ENCODE measurements around the gene NKD1.

NKD1 gene

GRCh38 chr16:50566014-50566962 is 18.1 kb downstream of the NKD1 start:
- Histone ChIP-seq H3K36me3 (replicated peaks) (no peaks in the 10 kb centered on the region), H3K27ac (no peak overlapping the region), H3K4me3 (ENCODE audit: low read depth, low read length) (no peak overlapping the region), H3K27me3 (replicated peaks) (no peaks in the 10 kb centered on the region)
- DNase-seq, result no peak
- TF ChIP-seq CTCF (IDR thresholded peaks at IDR 0.05; ENCODE audit: low read depth, low read length, missing control alignments), result no peak
- in situ Hi-C loops (cut with HindIII; ENCODE audit: low pct_ligation_motif_present, low sequenced_read_pairs), result no loop called here

GRCh38 chr16:50567651-50568050 is 19.5 kb downstream of the NKD1 start:
- TF ChIP-seq CTCF (IDR thresholded peaks at IDR 0.05; ENCODE audit: low read depth, low read length, missing control alignments), result no peak

GRCh38 chr16:50568187-50568815 is 20.1 kb downstream of the NKD1 start:
- DNase-seq, result no peak
- Histone ChIP-seq H3K27me3 (replicated peaks) (no peaks in the 10 kb centered on the region), H3K27ac (no peak overlapping the region), H3K36me3 (replicated peaks) (no peaks in the 10 kb centered on the region), H3K4me3 (ENCODE audit: low read depth, low read length) (no peak overlapping the region)
- in situ Hi-C loops (cut with HindIII; ENCODE audit: low pct_ligation_motif_present, low sequenced_read_pairs), result no loop called here
- no peak for TF ChIP-seq CTCF (IDR thresholded peaks at IDR 0.05; ENCODE audit: low read depth, low read length, missing control alignments)

More at GRCh38 chr16:50567651-50568050, 19.5 kb downstream of the NKD1 start:
- Histone ChIP-seq H3K4me3 (ENCODE audit: low read depth, low read length) (no peak overlapping the region), H3K27ac (no peak overlapping the region), H3K36me3 (replicated peaks) (no peaks in the 10 kb centered on the region), H3K27me3 (replicated peaks) (no peaks in the 10 kb centered on the region)
- in situ Hi-C loops (cut with HindIII; ENCODE audit: low pct_ligation_motif_present, low sequenced_read_pairs), result no loop called here
- no peak for DNase-seq

- Histone ChIP-seq H3K27me3 (replicated peaks) (no peaks in the 10 kb centered on the region), H3K4me3 (ENCODE audit: low read depth, low read length) (no peak overlapping the region), H3K27ac (no peak overlapping the region), H3K36me3 (replicated peaks) (no peaks in the 10 kb centered on the region)
- no peak for DNase-seq
- in situ Hi-C loops (cut with HindIII; ENCODE audit: low pct_ligation_motif_present, low sequenced_read_pairs), result no loop called here
- TF ChIP-seq CTCF (IDR thresholded peaks at IDR 0.05; ENCODE audit: low read depth, low read length, missing control alignments), result no peak
Measured at GRCh38 chr16:50570354-50570753, 22.2 kb downstream of the NKD1 start.

GRCh38 chr16:50570808-50571598 is 22.8 kb downstream of the NKD1 start:
- no peak for TF ChIP-seq CTCF (IDR thresholded peaks at IDR 0.05; ENCODE audit: low read depth, low read length, missing control alignments)
- DNase-seq, result no peak
- no peak overlapping the region for H3K27ac ChIP-seq
- H3K27me3 ChIP-seq (replicated peaks), result no peaks in the 10 kb centered on the region
- no peak overlapping the region for H3K4me3 ChIP-seq (ENCODE audit: low read depth, low read length)
- in situ Hi-C loops (cut with HindIII; ENCODE audit: low pct_ligation_motif_present, low sequenced_read_pairs), result no loop called here
- no peaks in the 10 kb centered on the region for H3K36me3 ChIP-seq (replicated peaks)
